Neural cell (in vitro differentiated cells): ENCODE data around the gene TSEN15.

ENCODE experiments used
- EP300 ChIP-seq: fragments of 450-650 bp; conservative IDR thresholded peaks from 2 replicates; pipeline ENCODE4 v1.6.1; 2014; ENCODE audit warnings: antibody characterized with exemption, mild to moderate bottlenecking, moderate library complexity; ENCODE audit not compliant: poor library complexity, severe bottlenecking
- EZH2 ChIP-seq: fragments of 200-600, 300-800 bp; shearing (Covaris generic), sonication (generic); IDR thresholded peaks from 2 replicates; pipeline ENCODE4 v1.6.1; 2014; ENCODE audit warnings: antibody characterized with exemption, low read length, borderline replicate concordance, mild to moderate bottlenecking; ENCODE audit not compliant: insufficient read depth, poor library complexity, severe bottlenecking
- MXI1 ChIP-seq: fragments of 450-650 bp; conservative IDR thresholded peaks from 2 replicates; pipeline ENCODE4 v1.6.1; 2014; ENCODE audit warnings: antibody characterized with exemption, mild to moderate bottlenecking; ENCODE audit not compliant: poor library complexity, severe bottlenecking
- POLR2AphosphoS5 ChIP-seq: IDR thresholded peaks from 2 replicates; pipeline ENCODE4 v1.6.1; 2012
- RAD21 ChIP-seq: fragments of 450-650 bp; conservative IDR thresholded peaks from 2 replicates; pipeline ENCODE4 v1.6.1; 2014; ENCODE audit warnings: antibody characterized with exemption, mild to moderate bottlenecking, moderate library complexity
- SMC3 ChIP-seq: fragments of 450-650 bp; conservative IDR thresholded peaks from 2 replicates; pipeline ENCODE4 v1.6.1; 2014; ENCODE audit warnings: antibody characterized with exemption, mild to moderate bottlenecking, moderate library complexity; ENCODE audit not compliant: poor library complexity
- TAF1 ChIP-seq: IDR thresholded peaks from 2 replicates; pipeline ENCODE4 v1.6.1; 2012; ENCODE audit warnings: low read depth
- TF ChIP-seq, protein P1 (sequence below): fragments of 450-650 bp; IDR thresholded peaks from 2 replicates; pipeline ENCODE4 v1.5.1; 2014; ENCODE audit warnings: antibody characterized with exemption, mild to moderate bottlenecking, moderate library complexity; ENCODE audit not compliant: poor library complexity, severe bottlenecking
- TF ChIP-seq, protein P2 (sequence below): IDR thresholded peaks from 2 replicates; pipeline ENCODE4 v1.6.1; 2012; ENCODE audit warnings: borderline replicate concordance

DNA sequence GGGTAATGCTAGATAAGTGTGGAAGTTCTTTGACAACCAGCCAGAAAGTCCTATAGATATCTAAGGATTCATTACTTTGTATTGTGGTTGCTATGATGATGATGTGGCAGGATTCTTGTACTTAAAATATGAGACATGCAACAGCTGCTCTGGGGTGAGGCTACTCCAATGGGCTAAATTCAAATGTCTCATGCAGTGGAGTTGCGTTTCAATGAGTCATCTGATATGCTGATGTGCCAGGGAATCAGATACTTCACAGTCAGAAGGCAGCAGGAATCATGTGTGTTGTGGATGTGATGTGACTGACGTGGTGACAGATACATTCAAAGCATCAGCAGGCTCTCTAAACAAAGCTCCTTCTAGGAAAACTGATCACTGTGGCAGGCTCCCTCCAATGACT is 66.5 kb downstream of the TSEN15 start:
- TF ChIP-seq, protein P1, sequence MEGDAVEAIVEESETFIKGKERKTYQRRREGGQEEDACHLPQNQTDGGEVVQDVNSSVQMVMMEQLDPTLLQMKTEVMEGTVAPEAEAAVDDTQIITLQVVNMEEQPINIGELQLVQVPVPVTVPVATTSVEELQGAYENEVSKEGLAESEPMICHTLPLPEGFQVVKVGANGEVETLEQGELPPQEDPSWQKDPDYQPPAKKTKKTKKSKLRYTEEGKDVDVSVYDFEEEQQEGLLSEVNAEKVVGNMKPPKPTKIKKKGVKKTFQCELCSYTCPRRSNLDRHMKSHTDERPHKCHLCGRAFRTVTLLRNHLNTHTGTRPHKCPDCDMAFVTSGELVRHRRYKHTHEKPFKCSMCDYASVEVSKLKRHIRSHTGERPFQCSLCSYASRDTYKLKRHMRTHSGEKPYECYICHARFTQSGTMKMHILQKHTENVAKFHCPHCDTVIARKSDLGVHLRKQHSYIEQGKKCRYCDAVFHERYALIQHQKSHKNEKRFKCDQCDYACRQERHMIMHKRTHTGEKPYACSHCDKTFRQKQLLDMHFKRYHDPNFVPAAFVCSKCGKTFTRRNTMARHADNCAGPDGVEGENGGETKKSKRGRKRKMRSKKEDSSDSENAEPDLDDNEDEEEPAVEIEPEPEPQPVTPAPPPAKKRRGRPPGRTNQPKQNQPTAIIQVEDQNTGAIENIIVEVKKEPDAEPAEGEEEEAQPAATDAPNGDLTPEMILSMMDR, result no peak
- TF ChIP-seq POLR2AphosphoS5 (peak; percentile 84), TAF1 (no peak), EP300 (peak; percentile 84), EZH2 (no peak), RAD21 (no peak), MXI1 (no peak), SMC3 (no peak)
- TF ChIP-seq, protein P2, sequence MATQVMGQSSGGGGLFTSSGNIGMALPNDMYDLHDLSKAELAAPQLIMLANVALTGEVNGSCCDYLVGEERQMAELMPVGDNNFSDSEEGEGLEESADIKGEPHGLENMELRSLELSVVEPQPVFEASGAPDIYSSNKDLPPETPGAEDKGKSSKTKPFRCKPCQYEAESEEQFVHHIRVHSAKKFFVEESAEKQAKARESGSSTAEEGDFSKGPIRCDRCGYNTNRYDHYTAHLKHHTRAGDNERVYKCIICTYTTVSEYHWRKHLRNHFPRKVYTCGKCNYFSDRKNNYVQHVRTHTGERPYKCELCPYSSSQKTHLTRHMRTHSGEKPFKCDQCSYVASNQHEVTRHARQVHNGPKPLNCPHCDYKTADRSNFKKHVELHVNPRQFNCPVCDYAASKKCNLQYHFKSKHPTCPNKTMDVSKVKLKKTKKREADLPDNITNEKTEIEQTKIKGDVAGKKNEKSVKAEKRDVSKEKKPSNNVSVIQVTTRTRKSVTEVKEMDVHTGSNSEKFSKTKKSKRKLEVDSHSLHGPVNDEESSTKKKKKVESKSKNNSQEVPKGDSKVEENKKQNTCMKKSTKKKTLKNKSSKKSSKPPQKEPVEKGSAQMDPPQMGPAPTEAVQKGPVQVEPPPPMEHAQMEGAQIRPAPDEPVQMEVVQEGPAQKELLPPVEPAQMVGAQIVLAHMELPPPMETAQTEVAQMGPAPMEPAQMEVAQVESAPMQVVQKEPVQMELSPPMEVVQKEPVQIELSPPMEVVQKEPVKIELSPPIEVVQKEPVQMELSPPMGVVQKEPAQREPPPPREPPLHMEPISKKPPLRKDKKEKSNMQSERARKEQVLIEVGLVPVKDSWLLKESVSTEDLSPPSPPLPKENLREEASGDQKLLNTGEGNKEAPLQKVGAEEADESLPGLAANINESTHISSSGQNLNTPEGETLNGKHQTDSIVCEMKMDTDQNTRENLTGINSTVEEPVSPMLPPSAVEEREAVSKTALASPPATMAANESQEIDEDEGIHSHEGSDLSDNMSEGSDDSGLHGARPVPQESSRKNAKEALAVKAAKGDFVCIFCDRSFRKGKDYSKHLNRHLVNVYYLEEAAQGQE, result no peak
